ENCODE measurements around the gene DUS1L.

- TF ChIP-seq CTCF (IDR thresholded peaks at IDR 0.05; ENCODE audit: low read depth, low read length, poor library complexity, severe bottlenecking): no peak
- no peak for TF ChIP-seq EZH2phosphoT487 (IDR thresholded peaks at IDR 0.05; ENCODE audit: borderline replicate concordance, low read length)
Measured at GRCh38 chr17:82112181-82112913, 46.7 kb upstream of the DUS1L start.

All from DOHH2 (cell line).